Central memory CD4-positive, alpha-beta T cell (primary cell): Measurements from ENCODE around the gene NCLN.
"Not testable (repeated sequence)": the region's sequence is repeated elsewhere in the genome, so short reads cannot be mapped to it uniquely, and the experiment has no call there.

Source experiments
- DNase-seq: peaks from one replicate; pipeline ENCODE4 v3.0.0; 2022
- total RNA-seq, 3 experiments: gene quantifications; one replicate each; lab custom pipeline; 2026; lab: John Stamatoyannopoulos, UW

Gene NCLN, protein sequence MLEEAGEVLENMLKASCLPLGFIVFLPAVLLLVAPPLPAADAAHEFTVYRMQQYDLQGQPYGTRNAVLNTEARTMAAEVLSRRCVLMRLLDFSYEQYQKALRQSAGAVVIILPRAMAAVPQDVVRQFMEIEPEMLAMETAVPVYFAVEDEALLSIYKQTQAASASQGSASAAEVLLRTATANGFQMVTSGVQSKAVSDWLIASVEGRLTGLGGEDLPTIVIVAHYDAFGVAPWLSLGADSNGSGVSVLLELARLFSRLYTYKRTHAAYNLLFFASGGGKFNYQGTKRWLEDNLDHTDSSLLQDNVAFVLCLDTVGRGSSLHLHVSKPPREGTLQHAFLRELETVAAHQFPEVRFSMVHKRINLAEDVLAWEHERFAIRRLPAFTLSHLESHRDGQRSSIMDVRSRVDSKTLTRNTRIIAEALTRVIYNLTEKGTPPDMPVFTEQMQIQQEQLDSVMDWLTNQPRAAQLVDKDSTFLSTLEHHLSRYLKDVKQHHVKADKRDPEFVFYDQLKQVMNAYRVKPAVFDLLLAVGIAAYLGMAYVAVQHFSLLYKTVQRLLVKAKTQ
- total RNA-seq: 64.1 to 221 (median 83.3) reads per million in 3 experiments

DNA sequence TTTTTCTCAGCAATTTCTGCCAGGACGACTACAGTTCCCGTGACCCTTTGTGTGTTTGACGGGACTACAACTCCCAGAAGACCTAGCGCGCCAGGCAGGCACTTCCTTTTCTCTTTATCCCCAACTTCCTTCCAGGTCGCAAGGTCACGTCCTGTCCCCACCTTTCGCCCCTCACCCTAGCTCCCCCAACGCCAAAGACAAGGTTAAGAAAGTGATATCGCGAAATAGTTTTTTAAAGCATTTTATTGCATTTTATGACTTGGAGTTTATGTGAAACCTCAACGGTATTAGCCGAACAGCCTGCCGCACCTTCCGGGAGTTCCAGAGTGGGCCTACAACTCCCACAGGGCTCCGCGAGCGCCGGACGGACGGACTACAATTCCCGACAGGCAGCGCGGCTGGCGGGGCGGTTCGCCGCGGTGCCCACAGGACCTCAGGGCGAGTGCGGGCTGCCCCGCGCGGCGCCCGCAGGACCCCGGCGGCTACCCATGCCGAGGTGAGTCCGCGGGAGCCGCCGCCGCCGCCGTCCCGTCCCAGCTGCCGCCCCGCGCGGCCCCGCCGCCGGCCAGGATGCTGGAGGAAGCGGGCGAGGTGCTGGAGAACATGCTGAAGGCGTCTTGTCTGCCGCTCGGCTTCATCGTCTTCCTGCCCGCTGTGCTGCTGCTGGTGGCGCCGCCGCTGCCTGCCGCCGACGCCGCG lies at the start of gene NCLN:
Gene NCLN (plus strand): TSS at position 470 of the 699 bp plus-strand sequence. CDS start 101 bp downstream, at position 571.
- peak; percentile 95 for DNase-seq

DNA sequence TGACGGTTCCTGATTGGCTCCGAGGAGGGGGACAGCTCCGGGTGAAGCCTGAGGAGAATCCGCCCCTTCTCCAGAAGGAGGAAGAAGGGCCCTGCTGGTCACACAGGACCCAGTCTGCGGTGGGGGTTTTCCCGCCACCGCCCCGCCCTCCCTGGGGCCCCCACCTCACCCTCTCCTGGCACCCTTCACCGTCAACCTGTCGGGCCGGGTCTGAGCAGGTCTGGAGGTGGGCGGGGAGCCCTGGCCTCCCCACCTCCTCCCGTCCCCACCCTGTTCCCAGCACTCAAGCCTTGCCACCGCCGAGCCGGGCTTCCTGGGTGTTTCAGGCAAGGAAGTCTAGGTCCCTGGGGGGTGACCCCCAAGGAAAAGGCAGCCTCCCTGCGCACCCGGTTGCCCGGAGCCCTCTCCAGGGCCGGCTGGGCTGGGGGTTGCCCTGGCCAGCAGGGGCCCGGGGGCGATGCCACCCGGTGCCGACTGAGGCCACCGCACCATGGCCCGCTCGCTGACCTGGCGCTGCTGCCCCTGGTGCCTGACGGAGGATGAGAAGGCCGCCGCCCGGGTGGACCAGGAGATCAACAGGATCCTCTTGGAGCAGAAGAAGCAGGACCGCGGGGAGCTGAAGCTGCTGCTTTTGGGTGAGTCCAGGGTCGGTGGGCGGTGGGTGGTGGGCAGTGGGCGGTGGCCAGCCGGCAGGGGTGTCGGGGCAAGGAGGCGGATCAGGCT lies 49.6 kb upstream of the NCLN start, which contains the start of gene GNA15:
Gene GNA15 (plus strand): TSS at position 73 of the 723 bp plus-strand sequence. CDS start 418 bp downstream, at position 491.
- peak; percentile 46 for DNase-seq

DNA sequence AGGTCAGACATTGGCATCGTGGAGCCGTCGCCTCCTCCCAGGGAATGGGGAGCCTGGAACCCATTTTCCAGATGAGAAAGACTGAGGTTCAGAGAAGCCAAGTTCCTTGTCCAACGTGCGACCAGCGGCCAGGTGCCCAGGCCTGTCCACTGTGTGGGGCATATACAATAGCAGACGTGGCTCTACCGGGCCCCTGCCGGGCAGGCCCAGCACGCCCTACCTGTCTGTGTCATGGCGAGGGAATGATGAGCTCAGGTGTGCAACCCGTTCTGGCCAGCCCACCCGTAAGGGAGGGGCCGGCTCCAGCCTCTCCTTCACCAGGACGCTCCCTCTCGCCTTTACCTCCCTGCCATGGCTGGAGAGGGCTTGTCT lies 49.1 kb upstream of the NCLN start:
- DNase-seq: no peak

DNA sequence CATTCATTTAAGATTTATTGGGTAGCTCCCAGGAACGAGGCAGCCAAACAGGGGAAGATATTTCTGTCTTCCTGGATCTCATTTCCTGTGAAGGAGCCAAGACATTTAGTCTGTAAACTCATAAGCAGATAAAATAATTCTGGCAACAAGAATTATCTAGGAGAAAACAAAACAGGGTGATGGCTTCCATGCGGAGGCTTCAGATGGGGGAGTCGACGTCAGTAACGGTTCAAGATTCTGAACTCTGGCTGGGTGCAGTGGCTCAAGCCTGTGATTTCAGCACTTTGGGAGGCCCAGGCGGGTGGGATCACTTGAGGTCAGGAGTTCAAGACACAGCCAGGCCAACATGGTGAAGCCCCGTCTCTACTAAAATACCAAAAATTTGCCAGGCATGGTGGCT lies 48.6 kb upstream of the NCLN start:
- DNase-seq: no peak

DNA sequence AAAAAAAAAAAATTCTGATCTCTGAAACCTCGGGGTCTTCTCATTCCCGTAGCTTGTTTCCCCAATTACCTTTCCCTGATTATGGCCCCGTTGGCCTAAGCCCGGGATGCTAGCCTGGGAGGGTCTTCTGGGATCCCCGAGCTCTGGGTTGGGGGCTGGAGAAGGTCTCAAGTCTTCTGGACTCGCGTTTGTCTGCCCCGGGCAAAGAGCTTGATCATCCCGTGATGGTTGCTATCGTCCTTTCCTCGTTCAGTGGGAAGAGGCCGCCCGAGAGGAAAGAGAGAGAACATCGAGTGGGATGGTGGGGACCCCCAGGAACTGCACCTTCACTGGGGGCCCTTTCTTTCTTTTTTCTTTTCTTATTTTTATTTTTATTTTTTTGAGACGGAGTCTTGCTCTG lies 47.5 kb upstream of the NCLN start:
- DNase-seq: no peak

DNA sequence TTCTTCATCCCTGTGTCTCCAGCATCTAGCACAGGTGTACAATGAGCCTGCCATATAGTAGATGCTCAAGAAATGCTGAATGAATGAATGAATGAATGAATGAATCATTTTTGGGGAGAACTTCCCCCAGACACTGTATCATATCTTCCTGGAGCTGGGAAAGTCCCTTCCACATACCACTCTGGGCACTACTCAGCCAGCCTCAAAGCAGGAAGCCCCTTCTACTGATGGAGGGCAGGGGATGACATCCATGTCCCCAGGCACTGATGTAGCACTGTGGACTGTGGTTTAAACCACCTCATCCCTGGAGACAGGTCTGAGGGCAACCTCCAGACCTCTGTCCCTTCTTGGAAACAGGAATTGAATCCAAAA lies 45.1 kb upstream of the NCLN start:
- no peak for DNase-seq

DNA sequence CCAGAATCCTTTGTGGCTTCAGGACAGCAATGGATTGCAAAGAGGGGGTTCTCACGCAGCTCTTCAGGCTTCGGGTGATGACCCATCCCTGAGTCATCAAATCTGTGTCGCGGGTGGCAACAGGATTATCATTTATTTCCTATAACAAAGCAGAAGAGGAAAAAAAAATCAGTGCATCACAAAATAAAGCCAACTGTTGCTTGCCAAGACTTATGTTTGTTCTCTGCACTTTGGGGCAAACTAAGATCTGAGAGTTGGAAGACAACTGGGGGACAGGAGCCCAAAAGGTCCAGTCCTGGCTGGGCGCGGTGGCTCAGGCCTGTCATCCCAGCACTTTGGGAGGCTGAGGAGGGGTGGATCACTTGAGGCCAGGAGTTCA lies 43.4 kb upstream of the NCLN start:
- no peak for DNase-seq

DNA sequence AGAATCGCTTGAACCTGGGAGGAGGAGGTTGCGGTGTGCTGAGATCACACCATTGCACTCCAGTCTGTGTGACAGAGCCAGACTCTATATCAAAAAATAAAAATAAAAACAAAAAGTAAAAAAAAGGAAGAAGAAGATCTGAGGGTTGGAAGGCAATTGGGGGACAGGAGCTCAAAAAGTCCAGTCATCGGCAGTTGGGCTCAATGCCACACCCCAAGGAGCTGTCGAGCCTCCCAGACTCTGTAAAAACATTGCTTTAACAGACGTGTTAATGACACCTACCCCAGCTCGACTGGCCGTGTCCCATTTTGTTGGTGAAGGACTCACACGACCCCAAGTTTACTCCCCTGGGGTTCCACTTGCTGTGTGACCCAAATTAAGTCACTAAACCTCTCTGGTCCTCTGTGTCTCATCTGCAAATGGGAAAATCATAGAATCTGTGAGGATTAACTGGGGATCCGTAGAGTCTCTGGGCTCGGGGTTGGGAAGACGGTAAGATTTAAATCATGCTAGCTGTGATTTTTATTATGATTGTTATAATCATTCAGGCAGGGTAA lies 42.9 kb upstream of the NCLN start:
- DNase-seq: no peak

DNA sequence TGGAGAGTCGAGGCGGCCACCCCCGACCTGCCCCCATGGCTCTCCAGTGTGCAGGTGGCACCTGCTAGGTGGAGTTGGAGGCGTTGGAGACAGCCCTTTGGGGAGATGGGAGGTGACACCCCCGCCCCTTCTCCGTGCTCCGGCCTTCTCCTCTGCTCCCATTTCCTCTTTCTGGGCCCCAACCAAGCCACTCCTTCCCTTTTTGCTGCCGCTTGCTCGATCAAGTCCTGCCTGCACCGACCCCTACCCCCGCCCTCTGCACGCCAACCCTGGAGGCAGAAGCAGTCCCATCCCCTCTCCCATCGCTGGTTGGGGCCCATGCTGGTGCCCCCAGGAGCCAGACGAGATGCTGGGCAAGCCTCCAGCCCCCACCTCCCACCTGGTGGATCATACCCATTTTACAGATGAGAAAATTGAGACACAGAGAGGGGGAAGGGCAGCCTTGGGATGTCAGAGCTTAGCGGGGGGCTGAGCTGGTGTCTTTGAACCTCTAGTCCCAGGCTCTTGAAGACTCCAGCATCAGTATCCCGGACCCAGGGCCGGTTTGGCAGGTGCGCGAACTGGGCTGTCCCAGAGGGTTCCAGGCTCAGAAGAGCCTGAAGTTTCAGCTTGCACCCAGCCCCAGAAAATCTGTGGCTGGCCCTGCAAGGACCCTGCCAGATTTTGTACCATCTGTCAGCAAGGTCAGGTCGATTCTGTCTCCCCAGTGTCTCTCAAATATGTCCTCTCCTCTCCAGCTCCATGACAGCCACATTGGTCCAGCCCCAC lies 39.6 kb upstream of the NCLN start:
- no peak for DNase-seq

DNA sequence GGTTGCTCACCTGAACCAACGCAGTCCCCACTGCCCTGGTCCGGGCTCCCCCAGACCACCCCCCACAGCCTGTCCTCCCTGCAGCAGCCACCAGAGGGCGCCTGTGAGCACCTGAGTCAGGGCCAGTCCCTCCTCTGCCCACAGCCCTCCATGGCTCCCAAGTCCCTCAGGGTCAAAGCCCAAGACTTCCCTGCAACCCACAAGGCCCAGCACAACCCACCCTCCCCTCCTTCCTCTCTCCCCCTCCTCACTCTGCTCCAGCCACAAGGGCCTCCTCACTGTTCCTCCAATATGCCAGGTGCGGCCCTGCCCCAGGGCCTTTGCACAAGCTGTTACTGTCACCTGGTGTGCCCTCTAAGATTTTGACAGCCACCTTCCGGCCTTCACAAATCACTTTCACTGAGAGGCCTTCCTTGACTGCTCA lies 39.0 kb upstream of the NCLN start:
- peak; percentile 47 for DNase-seq

DNA sequence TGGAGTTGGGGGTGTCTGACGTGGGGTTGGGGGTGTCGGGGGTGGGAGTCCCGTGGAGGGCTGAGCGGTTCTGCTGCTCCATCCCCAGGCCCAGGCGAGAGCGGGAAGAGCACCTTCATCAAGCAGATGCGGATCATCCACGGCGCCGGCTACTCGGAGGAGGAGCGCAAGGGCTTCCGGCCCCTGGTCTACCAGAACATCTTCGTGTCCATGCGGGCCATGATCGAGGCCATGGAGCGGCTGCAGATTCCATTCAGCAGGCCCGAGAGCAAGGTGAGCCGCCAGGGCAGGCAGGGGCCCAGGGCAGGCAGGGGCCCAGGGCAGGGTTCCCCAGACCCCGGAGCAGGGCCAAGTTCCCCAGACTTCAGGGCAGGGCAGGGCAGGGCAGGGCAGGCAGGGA lies 37.2 kb upstream of the NCLN start:
- DNase-seq: no peak

DNA sequence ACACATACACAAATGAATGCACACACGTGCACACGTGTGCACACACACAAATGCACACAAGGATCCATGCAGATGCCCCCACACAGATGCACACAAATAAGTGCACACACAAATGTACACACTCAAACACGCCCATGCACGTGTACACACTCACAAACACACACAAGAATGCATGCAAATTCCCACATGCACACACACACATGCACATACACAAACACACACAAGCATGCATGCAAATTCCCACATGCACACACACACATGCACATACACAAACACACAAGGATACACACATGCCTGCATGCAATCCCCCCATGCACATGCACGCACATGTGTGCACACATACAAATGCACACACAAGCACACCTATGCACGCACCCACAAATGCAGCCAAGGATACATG lies 36.6 kb upstream of the NCLN start:
- no peak for DNase-seq

DNA sequence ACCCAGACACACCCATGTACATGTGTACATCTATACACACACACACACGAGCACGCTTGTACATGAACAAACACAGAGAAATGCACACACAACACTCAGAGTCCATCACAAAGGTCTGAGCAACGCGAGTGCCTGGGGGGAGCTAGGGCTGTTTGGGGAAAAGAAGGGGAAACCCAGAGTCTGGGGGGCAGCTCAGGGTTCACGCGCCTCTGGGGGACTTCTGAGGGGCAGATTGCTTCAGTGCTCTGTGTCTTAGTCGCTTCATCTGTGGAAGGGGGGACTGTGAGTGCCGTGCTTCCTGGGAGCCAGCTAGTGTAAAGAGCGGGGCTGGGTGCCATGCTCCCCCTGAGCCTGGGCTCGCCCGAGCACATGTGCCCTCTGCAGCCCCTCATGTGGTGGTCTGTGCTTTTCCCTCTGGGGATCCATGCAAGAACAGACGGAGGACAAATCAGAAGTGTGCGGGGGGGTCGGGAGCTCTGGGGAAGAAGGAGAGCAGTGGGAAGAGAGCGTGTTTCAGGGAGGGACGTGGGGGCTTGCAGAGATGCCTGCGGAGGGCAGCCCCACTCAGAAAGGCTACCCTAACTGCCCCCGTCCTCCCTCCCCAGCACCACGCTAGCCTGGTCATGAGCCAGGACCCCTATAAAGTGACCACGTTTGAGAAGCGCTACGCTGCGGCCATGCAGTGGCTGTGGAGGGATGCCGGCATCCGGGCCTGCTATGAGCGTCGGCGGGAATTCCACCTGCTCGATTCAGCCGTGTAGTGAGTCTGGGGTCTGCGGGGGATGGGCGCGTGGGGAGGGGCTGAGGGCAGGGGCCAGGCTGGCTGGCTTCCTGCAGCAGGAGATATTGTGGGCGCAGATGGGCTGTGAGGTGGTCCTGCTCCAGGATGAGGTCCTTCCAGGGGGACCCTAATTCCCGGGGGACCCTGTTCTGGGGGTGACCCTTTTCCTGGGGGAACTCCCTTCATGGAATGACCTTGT lies 35.9 kb upstream of the NCLN start:
- DNase-seq: no peak

DNA sequence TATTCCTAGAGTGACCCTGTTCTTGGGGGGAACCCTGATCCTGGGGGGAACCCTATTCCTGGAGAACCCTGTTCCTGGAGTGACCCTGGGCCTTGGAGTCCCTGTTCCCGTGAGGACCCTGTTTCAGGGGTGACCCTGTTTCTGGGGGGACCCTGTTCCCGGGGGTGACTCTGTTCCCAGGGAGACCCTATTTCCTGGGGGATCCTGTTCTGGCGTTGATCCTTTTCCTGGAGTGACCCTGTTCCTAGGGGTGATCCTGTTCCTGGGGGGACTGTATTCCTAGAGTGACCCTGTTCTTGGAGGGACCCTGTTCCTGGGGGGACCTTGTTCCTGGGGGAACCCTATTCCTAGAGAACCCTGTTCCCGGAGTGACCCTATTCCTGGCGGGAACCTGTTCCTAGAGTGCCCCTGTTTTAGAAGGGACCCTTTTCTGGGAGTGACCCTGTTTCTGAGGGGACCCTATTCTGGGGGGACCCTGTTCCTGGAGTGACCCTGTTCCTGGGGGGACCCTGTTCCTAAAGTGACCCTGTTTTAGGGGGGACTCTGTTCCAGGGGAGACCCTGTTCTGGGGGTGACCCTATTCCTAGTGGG lies 34.9 kb upstream of the NCLN start:
- DNase-seq: no peak

DNA sequence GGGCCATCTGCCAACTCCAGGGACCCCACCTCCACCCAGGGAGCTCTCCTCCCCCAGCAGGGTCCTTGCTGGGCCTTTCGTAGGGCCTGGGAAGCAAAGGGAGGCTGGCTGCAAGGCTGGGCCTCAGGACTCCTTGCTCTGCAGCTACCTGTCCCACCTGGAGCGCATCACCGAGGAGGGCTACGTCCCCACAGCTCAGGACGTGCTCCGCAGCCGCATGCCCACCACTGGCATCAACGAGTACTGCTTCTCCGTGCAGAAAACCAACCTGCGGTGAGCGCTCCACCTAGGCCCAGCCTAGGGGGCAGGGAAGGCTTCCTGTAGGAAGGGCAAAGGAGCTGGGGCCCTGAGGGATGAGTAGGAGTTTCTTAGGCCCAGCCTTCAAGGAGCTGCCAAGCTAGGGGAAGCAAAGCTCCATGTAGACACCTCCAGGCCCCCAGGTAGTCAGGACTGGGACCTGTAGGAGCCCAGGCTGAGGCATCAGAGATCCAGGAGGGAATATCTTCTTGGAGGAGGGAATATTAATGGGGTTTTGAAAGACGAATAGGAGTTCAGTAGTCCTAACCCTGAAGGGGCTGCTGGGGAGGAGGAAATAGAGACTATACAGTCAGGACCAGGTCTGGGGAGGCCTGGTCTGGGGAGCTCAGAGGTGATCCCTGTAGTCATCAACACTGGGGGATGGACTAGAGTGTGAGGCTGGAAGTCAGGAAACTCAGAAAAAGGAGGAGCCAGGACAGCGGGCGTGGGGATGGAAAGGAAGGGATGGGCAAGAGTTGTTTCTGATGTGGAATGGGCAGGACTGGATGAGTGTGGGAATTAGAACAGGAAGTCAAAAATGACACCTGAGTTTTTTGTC lies 33.9 kb upstream of the NCLN start:
- DNase-seq: no peak

DNA sequence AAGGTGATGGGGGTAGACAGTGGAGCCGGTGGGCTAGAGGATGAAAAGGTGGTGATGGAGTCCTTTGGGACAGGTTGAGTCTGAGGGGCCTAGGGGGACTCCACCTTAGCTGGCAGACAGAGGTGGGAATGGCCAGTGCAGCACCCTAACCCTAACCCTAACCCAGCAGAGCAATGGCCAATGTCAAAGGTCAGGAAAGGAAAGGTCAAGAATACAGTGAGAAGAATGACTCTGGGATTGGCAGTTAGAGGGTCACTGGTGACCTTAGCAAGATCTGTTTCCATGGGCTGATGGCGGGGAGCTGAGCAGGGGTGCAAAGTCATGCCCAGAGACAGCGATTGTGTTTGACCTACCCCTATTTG lies 33.3 kb upstream of the NCLN start:
- DNase-seq: no peak

DNA sequence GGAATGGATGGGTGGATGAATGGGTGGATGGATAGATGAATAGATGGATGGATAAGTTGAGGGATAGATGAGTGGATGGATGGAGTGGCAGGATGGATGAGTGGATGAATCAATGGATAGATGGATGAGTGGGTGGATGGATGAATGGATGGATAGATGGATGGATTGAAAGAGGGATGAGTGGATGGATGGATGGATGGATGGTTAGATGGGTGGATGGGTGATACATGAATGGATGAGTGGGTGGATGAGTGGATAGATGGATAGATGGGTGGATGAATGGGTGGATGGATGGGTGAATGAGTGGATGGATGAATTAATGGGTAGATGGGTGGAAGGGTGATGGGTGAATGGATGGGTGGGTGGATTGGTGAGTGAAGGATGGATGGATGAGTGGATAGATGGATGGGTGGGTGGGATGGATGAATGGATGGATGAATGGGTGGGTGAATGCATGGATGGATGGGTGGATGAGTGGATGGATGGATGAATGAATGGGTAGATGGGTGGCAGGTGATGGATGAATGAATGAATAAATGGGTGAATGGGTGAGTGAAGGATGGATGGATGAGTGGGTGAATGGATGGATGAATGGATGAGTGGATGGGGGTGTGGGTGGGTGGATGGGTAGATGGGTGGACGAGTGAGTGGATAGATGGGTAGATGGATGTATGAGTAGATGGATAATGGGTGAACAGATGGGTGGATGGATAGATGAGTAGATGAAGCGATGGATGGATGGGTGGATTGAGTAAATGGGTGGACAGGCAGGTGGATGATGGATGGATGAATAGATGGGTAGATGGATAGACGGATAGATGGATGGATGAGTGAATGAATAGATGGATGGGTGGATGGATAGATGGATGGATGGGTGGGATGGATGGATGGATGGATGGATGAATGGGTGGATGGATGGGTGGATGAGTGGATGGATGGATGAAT lies 32.2 kb upstream of the NCLN start:
- no peak for DNase-seq

DNA sequence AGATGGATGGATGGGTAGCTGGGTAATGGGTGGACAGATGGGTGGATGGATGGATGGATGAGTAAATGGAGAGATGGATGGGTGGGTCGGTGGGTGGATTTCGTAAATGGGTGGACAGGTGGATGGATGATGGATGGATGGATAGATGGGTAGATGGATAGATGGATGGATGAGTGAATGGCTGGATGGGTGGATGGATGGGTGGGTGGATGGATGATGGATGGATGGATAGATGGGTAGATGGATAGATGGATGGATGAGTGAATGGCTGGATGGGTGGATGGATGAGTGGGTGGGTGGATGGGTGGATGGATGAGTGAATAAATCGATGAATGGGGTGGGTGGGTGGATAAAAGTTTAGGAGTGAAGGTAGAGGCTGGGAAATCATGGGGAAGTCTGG lies 31.3 kb upstream of the NCLN start:
- not testable (repeated sequence) for DNase-seq
